ENCODE results near the gene ARL5C.
"Not testable (repeated sequence)": the region's sequence is repeated elsewhere in the genome, so short reads cannot be mapped to it uniquely, and the experiment has no call there.

Gene ARL5C

GRCh38 chr17:39139561-39139960, 26.4 kb downstream of the ARL5C start:
- DNase-seq = no peak

GRCh38 chr17:39139161-39139511, 26.8 kb downstream of the ARL5C start:
- DNase-seq = no peak

- DNase-seq = no peak
Observed at GRCh38 chr17:39138431-39139160, 27.4 kb downstream of the ARL5C start.

- no peak for DNase-seq
Observed at GRCh38 chr17:39134878-39135277, 31.1 kb downstream of the ARL5C start.

- no peak for DNase-seq
Observed at GRCh38 chr17:39132192-39132610, 33.8 kb downstream of the ARL5C start.

- no peak for DNase-seq
Observed at GRCh38 chr17:39131616-39132015, 34.3 kb downstream of the ARL5C start.

GRCh38 chr17:39130205-39130604, 35.8 kb downstream of the ARL5C start:
- no peak for DNase-seq

- DNase-seq = not testable (repeated sequence)
Observed at GRCh38 chr17:39129544-39129943, 36.4 kb downstream of the ARL5C start.

- DNase-seq = no peak
Observed at GRCh38 chr17:39126436-39126835, 39.5 kb downstream of the ARL5C start.

- DNase-seq = no peak
Observed at GRCh38 chr17:39125143-39125875, 40.7 kb downstream of the ARL5C start.

- DNase-seq = no peak
Observed at GRCh38 chr17:39123627-39124026, 42.3 kb downstream of the ARL5C start.

- DNase-seq = no peak
Observed at GRCh38 chr17:39122991-39123390, 43.0 kb downstream of the ARL5C start.

GRCh38 chr17:39121919-39122318, 44.0 kb downstream of the ARL5C start:
- not testable (repeated sequence) for DNase-seq

- DNase-seq = no peak
Observed at GRCh38 chr17:39118674-39119419, 47.1 kb downstream of the ARL5C start.

- no peak for DNase-seq
Observed at GRCh38 chr17:39116224-39116623, 49.7 kb downstream of the ARL5C start.

GRCh38 chr17:39115135-39115534, 50.8 kb downstream of the ARL5C start:
- no peak for DNase-seq

- no peak for DNase-seq
Observed at GRCh38 chr17:39114723-39115122, 51.2 kb downstream of the ARL5C start.

GRCh38 chr17:39113871-39114270, 52.1 kb downstream of the ARL5C start:
- no peak for DNase-seq

- DNase-seq = no peak
Observed at GRCh38 chr17:39110435-39111136, 55.4 kb downstream of the ARL5C start.

- DNase-seq = no peak
Observed at GRCh38 chr17:39108461-39109375, 57.2 kb downstream of the ARL5C start.

GRCh38 chr17:39107973-39108372, 58.0 kb downstream of the ARL5C start:
- no peak for DNase-seq

- DNase-seq = no peak
Observed at GRCh38 chr17:39107155-39107554, 58.8 kb downstream of the ARL5C start.
